GM13977 (cell line): Measurements from ENCODE around the gene DTX1.

Experiments
- DNase-seq: peaks from one replicate; pipeline ENCODE4 v3.0.0; 2012; ENCODE audit warnings: low spot score
- in situ Hi-C: fragments of 300-500 bp; cut with MboI; formaldehyde crosslinking; loops from one replicate; pipeline ENCODE4 v1.12.0; 2022; ENCODE audit warnings: low sequenced_read_pairs, low pct_unique_long_range_greater_than_20kb, mixed read lengths, inconsistent platforms; ENCODE audit not compliant: unreplicated experiment
- TF ChIP-seq, protein P1 (sequence below): IDR thresholded peaks from 2 replicates; pipeline ENCODE4 v1.5.1; 2012; ENCODE audit warnings: mild to moderate bottlenecking, control low read depth; ENCODE audit not compliant: insufficient read depth; ENCODE audit errors: extremely low read depth, missing control alignments

The DTX1 gene

DNA sequence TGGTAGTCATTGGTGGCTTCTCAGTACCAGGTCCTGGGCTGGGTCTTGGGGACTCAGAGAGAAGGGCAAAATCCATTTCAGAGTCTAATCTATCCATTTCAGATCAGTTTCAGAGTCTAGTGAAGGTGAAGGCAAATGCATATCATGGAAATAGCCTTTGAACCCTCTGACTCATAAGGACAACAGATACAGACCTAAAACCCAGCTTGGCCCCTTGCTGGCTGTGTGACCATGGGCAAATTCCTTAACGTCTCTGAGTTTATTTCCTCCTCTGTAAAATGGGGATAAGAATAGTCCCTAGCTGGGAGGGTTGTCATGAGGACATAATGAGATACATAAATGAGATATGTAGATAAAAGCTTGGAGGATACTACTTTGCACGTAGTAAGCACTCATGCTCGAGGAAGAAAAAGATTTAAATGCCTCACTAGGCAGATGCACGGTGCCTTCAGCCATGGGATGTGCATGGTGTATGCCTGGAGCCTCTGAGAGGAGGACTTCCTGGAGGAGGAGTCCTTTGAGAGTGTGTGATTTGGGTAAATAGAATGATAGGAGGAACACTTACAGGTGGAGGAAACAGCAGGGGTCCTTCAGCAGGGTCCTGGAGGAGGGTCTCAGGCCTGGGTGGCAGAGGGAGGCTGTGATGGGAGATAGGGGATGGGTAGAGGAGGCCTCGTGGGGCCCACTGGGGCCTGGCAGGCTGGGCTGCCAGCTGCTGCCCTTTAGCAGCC is 8.0 kb downstream of the DTX1 start:
- in situ Hi-C loops = no loop called here
- DNase-seq = no peak
- TF ChIP-seq, protein P1, sequence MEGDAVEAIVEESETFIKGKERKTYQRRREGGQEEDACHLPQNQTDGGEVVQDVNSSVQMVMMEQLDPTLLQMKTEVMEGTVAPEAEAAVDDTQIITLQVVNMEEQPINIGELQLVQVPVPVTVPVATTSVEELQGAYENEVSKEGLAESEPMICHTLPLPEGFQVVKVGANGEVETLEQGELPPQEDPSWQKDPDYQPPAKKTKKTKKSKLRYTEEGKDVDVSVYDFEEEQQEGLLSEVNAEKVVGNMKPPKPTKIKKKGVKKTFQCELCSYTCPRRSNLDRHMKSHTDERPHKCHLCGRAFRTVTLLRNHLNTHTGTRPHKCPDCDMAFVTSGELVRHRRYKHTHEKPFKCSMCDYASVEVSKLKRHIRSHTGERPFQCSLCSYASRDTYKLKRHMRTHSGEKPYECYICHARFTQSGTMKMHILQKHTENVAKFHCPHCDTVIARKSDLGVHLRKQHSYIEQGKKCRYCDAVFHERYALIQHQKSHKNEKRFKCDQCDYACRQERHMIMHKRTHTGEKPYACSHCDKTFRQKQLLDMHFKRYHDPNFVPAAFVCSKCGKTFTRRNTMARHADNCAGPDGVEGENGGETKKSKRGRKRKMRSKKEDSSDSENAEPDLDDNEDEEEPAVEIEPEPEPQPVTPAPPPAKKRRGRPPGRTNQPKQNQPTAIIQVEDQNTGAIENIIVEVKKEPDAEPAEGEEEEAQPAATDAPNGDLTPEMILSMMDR = no peak

- in situ Hi-C loops = no loop called here
- DNase-seq = no peak
- TF ChIP-seq, protein P1 = no peak
Observed at GRCh38 chr12:113065126-113066007, 8.8 kb downstream of the DTX1 start.

DNA sequence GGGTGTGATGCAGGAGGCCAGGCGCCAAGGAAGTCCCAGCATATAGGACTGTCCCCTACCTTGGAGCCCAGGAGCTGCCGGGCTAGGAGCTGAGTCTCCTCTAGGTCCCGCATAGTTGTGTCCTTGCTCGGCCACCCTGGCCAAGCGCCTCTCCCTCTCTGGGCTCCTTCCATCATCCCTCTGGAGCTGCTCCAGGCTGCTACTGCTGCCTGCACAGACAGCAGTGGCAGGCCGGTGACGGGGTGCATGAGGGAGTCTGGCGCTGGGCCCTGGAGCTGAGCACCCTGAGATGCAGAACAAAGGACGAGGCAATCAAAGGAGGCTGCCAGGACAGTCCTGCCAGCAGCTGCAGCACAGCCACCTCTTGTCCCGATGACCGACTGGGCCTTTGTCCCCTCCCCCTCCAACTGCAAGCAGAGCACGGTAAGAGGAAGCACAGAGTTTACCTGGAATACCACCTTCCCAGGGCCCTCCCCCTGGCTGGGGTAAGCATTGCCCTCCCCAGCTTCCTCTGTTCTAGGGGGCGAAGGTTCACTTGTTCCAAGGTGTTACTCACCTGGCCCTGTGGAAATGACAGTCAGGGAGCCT is 10.4 kb downstream of the DTX1 start:
- TF ChIP-seq, protein P1 = no peak
- DNase-seq = no peak
- in situ Hi-C loops = no loop called here

GRCh38 chr12:113067987-113068935 is 11.7 kb downstream of the DTX1 start:
- no peak for DNase-seq
- TF ChIP-seq, protein P1 = no peak
- in situ Hi-C loops = no loop called here

DNA sequence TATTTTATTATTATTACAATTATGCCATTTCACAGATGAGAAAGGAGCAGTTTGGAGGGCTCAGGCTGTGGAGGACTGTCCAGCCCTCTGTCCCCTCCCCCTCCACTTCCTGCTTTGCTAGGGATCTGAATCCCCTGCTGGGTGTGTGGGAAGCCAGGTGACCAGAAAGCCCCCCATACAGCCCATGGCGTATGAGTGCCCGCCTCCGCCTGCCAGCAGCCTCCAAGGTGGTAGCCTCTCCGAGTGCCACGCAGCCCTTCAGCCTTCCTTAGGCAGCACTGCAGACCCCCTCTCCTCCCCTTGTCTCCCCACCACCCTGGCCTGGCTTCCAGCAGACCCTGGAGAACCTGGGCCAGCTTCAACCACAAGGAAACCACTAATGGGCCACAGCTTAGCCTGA is 12.6 kb downstream of the DTX1 start:
- in situ Hi-C loops = no loop called here
- DNase-seq = no peak
- TF ChIP-seq, protein P1 = no peak

DNA sequence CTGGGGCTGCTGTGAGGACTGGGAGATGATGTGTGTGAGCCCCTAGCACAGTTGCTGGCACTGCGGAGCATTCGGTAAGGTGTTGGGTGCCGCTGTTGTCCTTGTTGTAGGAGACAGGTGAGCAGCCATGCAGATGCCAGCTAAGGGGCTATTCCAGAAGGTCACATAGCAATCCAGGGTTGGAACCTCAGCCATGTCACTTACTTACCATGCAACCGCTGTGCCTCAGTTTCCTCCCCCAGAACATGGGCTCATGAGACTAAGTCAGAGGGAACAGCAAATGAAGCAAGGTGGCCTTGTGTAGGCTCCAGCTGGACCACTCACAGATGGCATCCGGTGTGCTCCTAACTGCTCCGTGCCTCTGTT is 13.2 kb downstream of the DTX1 start:
- in situ Hi-C loops = no loop called here
- no peak for DNase-seq
- TF ChIP-seq, protein P1 = no peak
